Lower lobe of right lung (tissue), 2 donors: Measurements from ENCODE around the gene OSBP. TPM values are rescaled to one million over a fixed set of nuclear protein-coding genes. Genes with fewer than 3 reads are reported as not detected.

Source experiments
- ATAC-seq, 2 donors: fragments of 200-7000 bp; cut with Tn5 transposase; one replicate each; pipeline ENCODE4 v1.9.1; 2020 to 2022; ENCODE audit warnings: mild to moderate bottlenecking in 2 of 2, moderate library complexity in 2 of 2
- DNase-seq: peaks from one replicate; pipeline ENCODE4 v3.0.0-alpha.2; 2020
- H3K27ac ChIP-seq: fragments of 200-600 bp; one replicate; pipeline ENCODE4 v1.8.0; 2022
- H3K27me3 ChIP-seq: fragments of 200-600 bp; one replicate; pipeline ENCODE4 v1.8.0; 2022; ENCODE audit warnings: low read depth
- H3K36me3 ChIP-seq: fragments of 200-600 bp; one replicate; pipeline ENCODE4 v1.8.0; 2022; ENCODE audit warnings: mild to moderate bottlenecking
- H3K4me1 ChIP-seq: fragments of 200-600 bp; one replicate; pipeline ENCODE4 v1.8.0; 2022
- H3K4me3 ChIP-seq: fragments of 200-600 bp; one replicate; pipeline ENCODE4 v1.8.0; 2022; ENCODE audit warnings: mild to moderate bottlenecking
- H3K9me3 ChIP-seq: fragments of 200-600 bp; one replicate; pipeline ENCODE4 v1.8.0; 2022
- intact Hi-C: fragments of 100-400 bp; cut with DNase I; formaldehyde crosslinking; loops from one replicate; pipeline ENCODE4 v1.11.0; 2022
- total RNA-seq: library from RNA; stranded (reverse); fragmentation: NEBNext Ultra II Directional; extraction: Animal tissue kit (Norgen Biotek cat#: 25700); gene quantifications from one replicate; pipeline ENCODE4 v1.2.1, GENCODE V29; 2021
- TF ChIP-seq, protein P1 (sequence below): fragments of 200-600 bp; IDR thresholded peaks from one replicate; pipeline ENCODE4 v1.8.0; 2022; ENCODE audit warnings: antibody characterized with exemption, mild to moderate bottlenecking
- donor health status: DM: no; HTN: yes; CAD: no; lungs with severe emphysema.

The OSBP gene
- total RNA-seq, 1 donor from 2014 or later: 37.7 TPM

DNA sequence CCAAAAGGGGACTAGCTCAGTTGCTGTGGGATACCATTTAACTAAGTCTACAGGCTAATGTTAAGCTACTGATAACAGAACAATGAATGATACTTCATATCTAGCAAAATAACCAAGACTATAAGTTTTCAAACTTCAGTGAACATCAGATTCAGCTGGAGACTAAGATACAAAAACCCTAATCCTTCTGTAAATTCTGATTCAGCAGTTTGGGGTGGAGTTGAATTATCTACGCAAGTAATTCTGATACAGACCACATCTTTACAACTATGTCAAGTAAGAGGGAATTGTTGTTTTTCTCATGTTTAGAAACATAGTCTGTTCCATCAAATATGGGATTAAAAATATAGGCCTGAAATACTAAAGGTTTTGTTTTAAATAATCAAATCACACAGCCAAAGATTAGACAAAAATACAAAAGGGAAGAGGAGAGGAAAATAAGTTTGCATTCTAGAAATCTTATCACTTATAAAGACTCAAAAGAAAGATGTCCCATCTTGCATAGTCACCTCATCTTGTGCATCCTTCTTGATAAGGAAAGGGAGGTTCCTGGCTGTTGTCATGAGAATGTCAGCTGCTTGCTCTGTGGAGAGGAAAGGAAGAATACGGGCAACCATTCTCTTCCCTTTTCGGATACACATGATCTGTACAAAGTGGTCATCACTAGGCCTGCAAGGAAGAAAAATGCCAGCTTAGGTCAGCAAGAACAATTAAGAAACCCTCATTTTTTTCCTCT lies 31.8 kb upstream of the OSBP start:
- Histone ChIP-seq H3K36me3 (peaks cover 97% of the 10 kb centered on the region), H3K27me3 (no peaks in the 10 kb centered on the region), H3K4me3 (no peak overlapping the region), H3K9me3 (no peaks in the 10 kb centered on the region), H3K27ac (no peak overlapping the region), H3K4me1 (no peaks in the 10 kb centered on the region)
- DNase-seq (no peak), ATAC-seq (no peak)
- TF ChIP-seq, protein P1, sequence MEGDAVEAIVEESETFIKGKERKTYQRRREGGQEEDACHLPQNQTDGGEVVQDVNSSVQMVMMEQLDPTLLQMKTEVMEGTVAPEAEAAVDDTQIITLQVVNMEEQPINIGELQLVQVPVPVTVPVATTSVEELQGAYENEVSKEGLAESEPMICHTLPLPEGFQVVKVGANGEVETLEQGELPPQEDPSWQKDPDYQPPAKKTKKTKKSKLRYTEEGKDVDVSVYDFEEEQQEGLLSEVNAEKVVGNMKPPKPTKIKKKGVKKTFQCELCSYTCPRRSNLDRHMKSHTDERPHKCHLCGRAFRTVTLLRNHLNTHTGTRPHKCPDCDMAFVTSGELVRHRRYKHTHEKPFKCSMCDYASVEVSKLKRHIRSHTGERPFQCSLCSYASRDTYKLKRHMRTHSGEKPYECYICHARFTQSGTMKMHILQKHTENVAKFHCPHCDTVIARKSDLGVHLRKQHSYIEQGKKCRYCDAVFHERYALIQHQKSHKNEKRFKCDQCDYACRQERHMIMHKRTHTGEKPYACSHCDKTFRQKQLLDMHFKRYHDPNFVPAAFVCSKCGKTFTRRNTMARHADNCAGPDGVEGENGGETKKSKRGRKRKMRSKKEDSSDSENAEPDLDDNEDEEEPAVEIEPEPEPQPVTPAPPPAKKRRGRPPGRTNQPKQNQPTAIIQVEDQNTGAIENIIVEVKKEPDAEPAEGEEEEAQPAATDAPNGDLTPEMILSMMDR: no peak
- intact Hi-C loops: no loop called here

DNA sequence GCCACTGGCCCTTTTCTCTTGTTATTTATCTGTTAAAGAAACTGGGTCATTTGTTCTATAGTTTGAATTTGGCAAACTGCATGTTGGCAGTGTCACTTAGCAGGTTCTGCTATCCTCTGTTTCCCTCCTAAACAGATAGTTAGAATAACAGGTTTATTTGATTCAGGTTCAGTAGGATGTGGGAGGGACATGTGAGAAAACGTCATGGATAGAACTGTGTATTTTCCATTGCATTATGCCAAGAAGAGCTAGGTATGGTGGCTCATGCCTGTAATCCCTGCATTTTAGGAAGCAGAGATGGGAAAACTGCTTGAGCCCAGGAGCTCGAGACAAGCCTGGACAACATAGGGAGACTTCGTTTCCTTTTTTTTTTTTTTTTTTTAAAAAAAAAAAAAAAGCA lies 29.0 kb upstream of the OSBP start:
- H3K27me3 ChIP-seq: no peaks in the 10 kb centered on the region
- H3K4me3 ChIP-seq: no peak overlapping the region
- H3K9me3 ChIP-seq: no peaks in the 10 kb centered on the region
- H3K4me1 ChIP-seq: no peaks in the 10 kb centered on the region
- TF ChIP-seq, protein P1: no peak
- H3K36me3 ChIP-seq: peaks cover 97% of the 10 kb centered on the region
- intact Hi-C loops: no loop called here
- DNase-seq: no peak
- no peak for ATAC-seq
- H3K27ac ChIP-seq: no peak overlapping the region

DNA sequence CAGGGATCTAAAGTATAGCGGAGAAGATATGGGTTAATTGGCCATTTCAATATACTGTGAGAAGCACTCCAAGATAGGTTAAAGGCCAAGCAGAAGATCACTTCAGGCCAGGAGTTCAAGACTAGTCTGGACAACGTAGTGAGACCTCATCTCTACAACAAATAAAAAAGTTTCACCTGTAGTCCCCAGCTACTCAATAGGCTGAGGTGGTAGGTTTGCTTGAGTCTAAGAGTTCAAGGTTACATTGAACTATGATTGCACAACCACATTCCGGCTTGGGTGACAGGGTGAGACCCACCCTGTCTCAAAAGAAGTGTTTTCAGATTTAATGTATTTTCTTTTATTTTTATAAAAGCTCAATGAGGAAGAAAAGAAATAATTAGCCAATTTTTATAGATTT lies 27.8 kb upstream of the OSBP start:
- intact Hi-C loops: no loop called here
- no peaks in the 10 kb centered on the region for H3K4me1 ChIP-seq
- peaks cover 97% of the 10 kb centered on the region for H3K36me3 ChIP-seq
- no peaks in the 10 kb centered on the region for H3K9me3 ChIP-seq
- H3K27me3 ChIP-seq: no peaks in the 10 kb centered on the region
- TF ChIP-seq, protein P1: no peak
- DNase-seq (no peak), ATAC-seq (no peak)
- H3K27ac ChIP-seq: no peak overlapping the region
- no peak overlapping the region for H3K4me3 ChIP-seq

DNA sequence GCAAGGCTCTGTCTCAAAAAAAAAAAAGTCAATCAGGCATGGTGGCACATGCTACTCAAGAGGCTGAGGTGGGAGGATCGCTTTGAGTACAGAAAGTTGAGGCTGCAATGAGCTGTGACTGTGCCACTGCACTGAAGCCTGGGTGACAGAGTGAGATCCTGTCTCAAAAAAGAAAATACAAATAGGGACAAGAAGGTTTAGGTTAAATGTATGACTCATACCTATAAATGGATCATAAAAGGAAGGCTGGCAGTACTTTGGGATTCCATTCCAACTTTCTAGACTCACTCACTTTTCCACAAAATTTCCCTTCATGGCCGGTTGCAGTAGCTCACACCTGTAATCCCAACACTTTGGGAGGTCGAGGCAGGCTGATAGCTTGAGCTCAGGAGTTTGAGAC lies 25.6 kb upstream of the OSBP start:
- Histone ChIP-seq H3K4me1 (no peaks in the 10 kb centered on the region), H3K4me3 (no peak overlapping the region), H3K27me3 (no peaks in the 10 kb centered on the region), H3K36me3 (peaks cover 97% of the 10 kb centered on the region), H3K9me3 (no peaks in the 10 kb centered on the region), H3K27ac (no peak overlapping the region)
- DNase-seq: no peak
- no peak for ATAC-seq
- TF ChIP-seq, protein P1: no peak
- intact Hi-C loops: no loop called here

DNA sequence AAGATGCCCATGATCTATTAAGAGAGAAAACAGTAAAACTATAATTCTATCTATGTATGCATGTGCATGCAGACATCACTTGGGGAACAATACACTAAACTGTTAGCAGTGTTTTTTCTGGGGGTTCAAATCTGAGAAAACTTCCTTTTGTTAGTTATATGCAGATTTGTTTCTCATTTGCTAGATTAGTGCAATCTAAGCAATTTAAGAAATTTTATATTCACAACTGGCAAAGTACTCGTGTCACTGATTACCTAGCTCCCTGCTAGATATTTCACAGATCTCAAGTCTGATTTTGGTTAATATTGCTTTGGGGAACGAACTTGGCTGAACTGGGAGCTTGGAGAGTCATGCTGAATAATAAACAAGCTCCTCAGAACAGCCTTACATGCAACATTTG lies 14.9 kb upstream of the OSBP start:
- ATAC-seq (no peak), DNase-seq (no peak)
- TF ChIP-seq, protein P1: no peak
- Histone ChIP-seq H3K27me3 (no peaks in the 10 kb centered on the region), H3K4me3 (no peak overlapping the region), H3K36me3 (peaks cover 17% of the 10 kb centered on the region), H3K4me1 (no peaks in the 10 kb centered on the region), H3K27ac (no peak overlapping the region), H3K9me3 (no peaks in the 10 kb centered on the region)
- intact Hi-C loops: no loop called here
